ENCODE data around the gene IFT81. TPM values are rescaled to one million over a fixed set of nuclear protein-coding genes. Genes with fewer than 3 reads are reported as not detected.

The IFT81 gene
- total RNA-seq, 4 donors from 2014 or later: 11.5 to 36.1 (median 21.8) TPM

- Histone ChIP-seq H3K36me3 (peaks cover 0 to 60% (median 0%) of the 10 kb centered on the region in 3 donors), H3K27ac (no peak overlapping the region), H3K4me3 (no peak overlapping the region), H3K9me3 (peaks cover 0 to 14% (median 6%) of the 10 kb centered on the region in 4 donors), H3K4me1 (peaks cover 0 to 4% (median 0%) of the 10 kb centered on the region in 4 donors), H3K27me3 (no peaks in the 10 kb centered on the region)
- TF ChIP-seq, protein P1, sequence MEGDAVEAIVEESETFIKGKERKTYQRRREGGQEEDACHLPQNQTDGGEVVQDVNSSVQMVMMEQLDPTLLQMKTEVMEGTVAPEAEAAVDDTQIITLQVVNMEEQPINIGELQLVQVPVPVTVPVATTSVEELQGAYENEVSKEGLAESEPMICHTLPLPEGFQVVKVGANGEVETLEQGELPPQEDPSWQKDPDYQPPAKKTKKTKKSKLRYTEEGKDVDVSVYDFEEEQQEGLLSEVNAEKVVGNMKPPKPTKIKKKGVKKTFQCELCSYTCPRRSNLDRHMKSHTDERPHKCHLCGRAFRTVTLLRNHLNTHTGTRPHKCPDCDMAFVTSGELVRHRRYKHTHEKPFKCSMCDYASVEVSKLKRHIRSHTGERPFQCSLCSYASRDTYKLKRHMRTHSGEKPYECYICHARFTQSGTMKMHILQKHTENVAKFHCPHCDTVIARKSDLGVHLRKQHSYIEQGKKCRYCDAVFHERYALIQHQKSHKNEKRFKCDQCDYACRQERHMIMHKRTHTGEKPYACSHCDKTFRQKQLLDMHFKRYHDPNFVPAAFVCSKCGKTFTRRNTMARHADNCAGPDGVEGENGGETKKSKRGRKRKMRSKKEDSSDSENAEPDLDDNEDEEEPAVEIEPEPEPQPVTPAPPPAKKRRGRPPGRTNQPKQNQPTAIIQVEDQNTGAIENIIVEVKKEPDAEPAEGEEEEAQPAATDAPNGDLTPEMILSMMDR (IDR thresholded peaks at IDR 0.05): no peak
- no peak for TF ChIP-seq EP300 (IDR thresholded peaks at IDR 0.05)
- TF ChIP-seq POLR2A (IDR thresholded peaks at IDR 0.05): no peak
- DNase-seq (ENCODE audit: low spot score in 2 of 2): no peak
- 97 to 100% methylated on average over 2 of the region's 2 CpGs for WGBS, 2 donors
Measured at GRCh38 chr12:110185626-110186025, 61.5 kb downstream of the IFT81 start.

GRCh38 chr12:110186059-110186458 is 61.9 kb downstream of the IFT81 start:
- Histone ChIP-seq H3K4me3 (no peak overlapping the region), H3K9me3 (peaks cover 0 to 14% (median 6%) of the 10 kb centered on the region in 4 donors), H3K36me3 (peaks cover 0 to 65% (median 0%) of the 10 kb centered on the region in 3 donors), H3K27me3 (no peaks in the 10 kb centered on the region), H3K4me1 (no peaks in the 10 kb centered on the region), H3K27ac (no peak overlapping the region)
- DNase-seq (ENCODE audit: low spot score in 2 of 2): no peak
- 97% methylated on average over 1 of the region's 1 CpG for WGBS, 2 donors
- TF ChIP-seq, protein P1 (IDR thresholded peaks at IDR 0.05): no peak
- no peak for TF ChIP-seq EP300 (IDR thresholded peaks at IDR 0.05)
- TF ChIP-seq POLR2A (IDR thresholded peaks at IDR 0.05): no peak

- no peaks in the 10 kb centered on the region for H3K4me1 ChIP-seq
- no peak for DNase-seq (ENCODE audit: low spot score in 2 of 2)
- no peaks in the 10 kb centered on the region for H3K9me3 ChIP-seq
- 88 to 89% methylated on average over 1 of the region's 1 CpG for WGBS, 2 donors
- H3K27me3 ChIP-seq: no peaks in the 10 kb centered on the region
- no peak overlapping the region for H3K4me3 ChIP-seq
- H3K27ac ChIP-seq: no peak overlapping the region
- H3K36me3 ChIP-seq: peaks cover 0 to 57% (median 0%) of the 10 kb centered on the region in 3 donors
- TF ChIP-seq, protein P1 (IDR thresholded peaks at IDR 0.05): no peak
- no peak for TF ChIP-seq EP300 (IDR thresholded peaks at IDR 0.05)
- TF ChIP-seq POLR2A (IDR thresholded peaks at IDR 0.05): no peak
Measured at GRCh38 chr12:110193196-110193595, 69.0 kb downstream of the IFT81 start.

DNA sequence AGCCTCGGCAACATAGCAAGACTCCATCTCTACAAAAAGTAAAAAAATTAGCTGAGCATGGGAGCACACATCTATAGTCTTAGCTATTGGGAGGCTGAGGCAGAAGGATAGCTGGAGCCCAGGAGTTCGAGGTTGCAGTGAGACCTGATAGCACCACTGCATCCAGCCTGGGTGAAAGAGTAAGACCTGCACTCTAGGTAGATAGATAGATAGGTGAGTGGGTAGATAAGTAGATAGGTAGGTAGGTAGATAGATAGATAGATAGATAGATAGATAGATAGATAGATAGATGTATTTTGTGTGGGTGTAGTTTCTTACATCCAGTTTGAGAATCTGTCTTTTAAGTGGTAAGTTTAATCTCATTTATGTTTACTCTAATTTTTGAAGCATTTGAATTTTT is 72.8 kb downstream of the IFT81 start:
- WGBS, 2 donors: 81 to 92% methylated on average over 2 of the region's 2 CpGs
- Histone ChIP-seq H3K36me3 (peaks cover 0 to 38% (median 0%) of the 10 kb centered on the region in 3 donors), H3K27me3 (no peaks in the 10 kb centered on the region), H3K4me3 (no peak overlapping the region), H3K4me1 (peaks cover 0 to 13% (median 0%) of the 10 kb centered on the region in 4 donors), H3K27ac (no peak overlapping the region), H3K9me3 (no peaks in the 10 kb centered on the region)
- TF ChIP-seq, protein P1 (IDR thresholded peaks at IDR 0.05): no peak
- TF ChIP-seq POLR2A (IDR thresholded peaks at IDR 0.05) (no peak), EP300 (IDR thresholded peaks at IDR 0.05) (no peak)
- no peak for DNase-seq (ENCODE audit: low spot score in 2 of 2)

DNA sequence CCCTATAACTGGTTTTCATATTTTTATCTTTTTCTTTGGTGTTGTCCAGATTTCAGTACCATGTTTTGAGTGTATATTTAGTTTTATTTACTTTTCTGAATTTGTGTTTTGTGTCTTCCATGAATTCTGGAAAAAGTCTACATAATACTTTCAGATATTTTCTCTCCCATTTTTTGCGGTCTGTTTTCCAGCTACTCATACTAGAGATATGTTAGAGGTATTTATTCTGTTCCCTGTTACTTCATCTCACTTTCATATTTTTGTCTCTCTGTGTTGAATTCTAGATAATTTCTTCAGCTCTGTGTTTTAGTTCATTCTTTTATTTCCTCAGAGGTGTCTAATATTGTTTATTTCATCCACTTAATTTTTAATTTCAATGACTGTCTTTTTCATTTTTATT is 74.2 kb downstream of the IFT81 start:
- no peak overlapping the region for H3K27ac ChIP-seq
- H3K9me3 ChIP-seq: no peaks in the 10 kb centered on the region
- TF ChIP-seq POLR2A (IDR thresholded peaks at IDR 0.05): no peak
- no peak for TF ChIP-seq EP300 (IDR thresholded peaks at IDR 0.05)
- TF ChIP-seq, protein P1 (IDR thresholded peaks at IDR 0.05): no peak
- no peak overlapping the region for H3K4me3 ChIP-seq
- DNase-seq (ENCODE audit: low spot score in 2 of 2): no peak
- H3K27me3 ChIP-seq: no peaks in the 10 kb centered on the region
- 90 to 91% methylated on average over 1 of the region's 1 CpG for WGBS, 2 donors
- peaks cover 0 to 13% (median 0%) of the 10 kb centered on the region in 4 donors for H3K4me1 ChIP-seq
- H3K36me3 ChIP-seq: peaks cover 0 to 27% (median 0%) of the 10 kb centered on the region in 3 donors

Measured in tibial nerve (tissue), 4 donors.